NB4 (cell line): ENCODE measurements around the gene PAPSS2.

Source experiments
- CTCF ChIP-seq: IDR thresholded peaks from one replicate; pipeline ENCODE4 v1.5.1; 2012; ENCODE audit warnings: low read depth, low read length
- MAX ChIP-seq: IDR thresholded peaks from 2 replicates; pipeline ENCODE4 v1.6.1; 2011; ENCODE audit warnings: low read depth, low read length
- POLR2A ChIP-seq: IDR thresholded peaks from 2 replicates; pipeline ENCODE4 v1.6.1; 2011; ENCODE audit warnings: mild to moderate bottlenecking; ENCODE audit not compliant: insufficient read length; ENCODE audit errors: extremely low read depth

GRCh38 chr10:87786421-87786820 is 126.7 kb downstream of the PAPSS2 start:
- TF ChIP-seq CTCF (no peak), POLR2A (no peak), MAX (no peak)
